Glomerular visceral epithelial cell (primary cell): ENCODE data around the gene ZNRD2.

Experiments
- DNase-seq: peaks from one replicate; pipeline ENCODE4 v3.0.0-alpha.2; 2016; ENCODE audit errors: extremely low spot score

ZNRD2 gene

GRCh38 chr11:65610404-65610803 is 40.1 kb downstream of the ZNRD2 start:
- DNase-seq: no peak

- DNase-seq: no peak
Measured at GRCh38 chr11:65611028-65611757, 40.9 kb downstream of the ZNRD2 start.

GRCh38 chr11:65611758-65612603 is 41.7 kb downstream of the ZNRD2 start:
- peak; percentile 24 for DNase-seq

GRCh38 chr11:65612691-65613090 is 42.4 kb downstream of the ZNRD2 start:
- DNase-seq: no peak

GRCh38 chr11:65613091-65613928 is 43.0 kb downstream of the ZNRD2 start:
- DNase-seq: peak; percentile 17

- peak; percentile 100 for DNase-seq
Measured at GRCh38 chr11:65615229-65615949, 45.1 kb downstream of the ZNRD2 start, which contains the start of gene PCNX3. TSS of gene PCNX3 (plus strand) at chr11:65615776. CDS start at chr11:65616312, 536 bp downstream.

- peak; percentile 39 for DNase-seq
Measured at GRCh38 chr11:65615950-65616574, 45.8 kb downstream of the ZNRD2 start.

- DNase-seq: no peak
Measured at GRCh38 chr11:65616575-65617001, 46.3 kb downstream of the ZNRD2 start.

- no peak for DNase-seq
Measured at GRCh38 chr11:65617136-65617850, 47.0 kb downstream of the ZNRD2 start.

GRCh38 chr11:65617990-65618751 is 47.9 kb downstream of the ZNRD2 start:
- no peak for DNase-seq

- no peak for DNase-seq
Measured at GRCh38 chr11:65618763-65619162, 48.5 kb downstream of the ZNRD2 start.

GRCh38 chr11:65619281-65619928 is 49.1 kb downstream of the ZNRD2 start:
- DNase-seq: no peak

- no peak for DNase-seq
Measured at GRCh38 chr11:65620666-65621065, 50.4 kb downstream of the ZNRD2 start.

- no peak for DNase-seq
Measured at GRCh38 chr11:65621460-65621859, 51.2 kb downstream of the ZNRD2 start.
